ENCODE measurements around the gene LHFPL3. TPM values are rescaled to one million over a fixed set of nuclear protein-coding genes. Genes with fewer than 3 reads are reported as not detected.

Gene LHFPL3
- polyA plus RNA-seq, 1 donor from 2014 or later = 5.6 TPM

- H4K20me1 ChIP-seq (ENCODE audit: insufficient read depth) = no peaks in the 10 kb centered on the region
- no peak for TF ChIP-seq REST (IDR thresholded peaks at IDR 0.05; ENCODE audit: borderline replicate concordance)
- no peak for TF ChIP-seq CTCF (IDR thresholded peaks at IDR 0.05; ENCODE audit: poor library complexity, severe bottlenecking)
- TF ChIP-seq EP300 (conservative IDR thresholded peaks at IDR 0.05; ENCODE audit: poor library complexity, severe bottlenecking) = no peak
- no peak for TF ChIP-seq POLR2AphosphoS5 (IDR thresholded peaks at IDR 0.05)
- no peak for TF ChIP-seq MXI1 (conservative IDR thresholded peaks at IDR 0.05; ENCODE audit: poor library complexity, severe bottlenecking)
- TF ChIP-seq EZH2 (IDR thresholded peaks at IDR 0.05; ENCODE audit: borderline replicate concordance, insufficient read depth, low read length, poor library complexity, severe bottlenecking) = no peak
- no peak for TF ChIP-seq RAD21 (conservative IDR thresholded peaks at IDR 0.05)
- no peak for TF ChIP-seq TAF1 (IDR thresholded peaks at IDR 0.05; ENCODE audit: low read depth)
- no peak for TF ChIP-seq SMC3 (conservative IDR thresholded peaks at IDR 0.05; ENCODE audit: poor library complexity)
- no peak overlapping the region for H3K4me2 ChIP-seq (ENCODE audit: low read length)
- no peak overlapping the region for H3K9ac ChIP-seq (ENCODE audit: low read length)
- H3K79me2 ChIP-seq (replicated peaks; ENCODE audit: insufficient read depth, low read length) = no peaks in the 10 kb centered on the region
- no peaks in the 10 kb centered on the region for H3K36me3 ChIP-seq (ENCODE audit: insufficient read depth, low read length)
- H3K27ac ChIP-seq (ENCODE audit: low read length) = no peak overlapping the region
- H3K4me3 ChIP-seq (ENCODE audit: low read length) = no peak overlapping the region
- no peaks in the 10 kb centered on the region for H3K27me3 ChIP-seq (ENCODE audit: insufficient read depth, low read depth, low read length)
- no peaks in the 10 kb centered on the region for H3K9me3 ChIP-seq (ENCODE audit: low read length)
- H2AFZ ChIP-seq (ENCODE audit: low read depth, low read length) = no peak overlapping the region
- no peaks in the 10 kb centered on the region for H3F3A ChIP-seq (ENCODE audit: insufficient read depth, low read length, poor library complexity, severe bottlenecking)
- H3K9me2 ChIP-seq (ENCODE audit: insufficient read depth, low read length) = no peaks in the 10 kb centered on the region
These were observed 524.0 kb downstream of the LHFPL3 start for GRCh38 chr7:104852386-104852785.

- Histone ChIP-seq H3K79me2 (replicated peaks; ENCODE audit: insufficient read depth, low read length) (no peaks in the 10 kb centered on the region), H3K4me3 (ENCODE audit: low read length) (no peak overlapping the region), H3K4me2 (ENCODE audit: low read length) (no peak overlapping the region), H3K27ac (ENCODE audit: low read length) (no peak overlapping the region), H2AFZ (ENCODE audit: low read depth, low read length) (no peak overlapping the region), H3K9me3 (ENCODE audit: low read length) (no peaks in the 10 kb centered on the region), H3K9ac (ENCODE audit: low read length) (no peak overlapping the region), H4K20me1 (ENCODE audit: insufficient read depth) (no peaks in the 10 kb centered on the region), H3K27me3 (ENCODE audit: insufficient read depth, low read depth, low read length) (no peaks in the 10 kb centered on the region), H3F3A (ENCODE audit: insufficient read depth, low read length, poor library complexity, severe bottlenecking) (no peaks in the 10 kb centered on the region), H3K36me3 (ENCODE audit: insufficient read depth, low read length) (no peaks in the 10 kb centered on the region), H3K9me2 (ENCODE audit: insufficient read depth, low read length) (no peaks in the 10 kb centered on the region)
- TF ChIP-seq CTCF (IDR thresholded peaks at IDR 0.05; ENCODE audit: poor library complexity, severe bottlenecking) (no peak), TAF1 (IDR thresholded peaks at IDR 0.05; ENCODE audit: low read depth) (no peak), REST (IDR thresholded peaks at IDR 0.05; ENCODE audit: borderline replicate concordance) (no peak), EP300 (conservative IDR thresholded peaks at IDR 0.05; ENCODE audit: poor library complexity, severe bottlenecking) (no peak), POLR2AphosphoS5 (IDR thresholded peaks at IDR 0.05) (no peak), MXI1 (conservative IDR thresholded peaks at IDR 0.05; ENCODE audit: poor library complexity, severe bottlenecking) (no peak), SMC3 (conservative IDR thresholded peaks at IDR 0.05; ENCODE audit: poor library complexity) (no peak), RAD21 (conservative IDR thresholded peaks at IDR 0.05) (no peak), EZH2 (IDR thresholded peaks at IDR 0.05; ENCODE audit: borderline replicate concordance, insufficient read depth, low read length, poor library complexity, severe bottlenecking) (no peak)
These were observed 527.5 kb downstream of the LHFPL3 start for GRCh38 chr7:104855861-104856260.
